Heart left ventricle (tissue), 16 donors: Measurements from ENCODE around the gene CD300E. TPM values are rescaled to one million over a fixed set of nuclear protein-coding genes. Genes with fewer than 3 reads are reported as not detected.
A peak's percentile ranks its signal among the peaks of the same experiment; 100 is the strongest.

Source experiments
- ATAC-seq, 4 donors: fragments of 200-7000 bp; cut with Tn5 transposase; one replicate each; pipeline ENCODE4 v1.9.1; 2020 to 2022; ENCODE audit warnings: moderate library complexity in 4 of 4, mild to moderate bottlenecking in 3 of 4, moderate number of reproducible peaks in 1 of 4
- DNase-seq, 5 donors: peaks; one replicate each; pipeline ENCODE4 v3.0.0-alpha.2; 2020
- H3K27ac ChIP-seq, 12 donors: fragments of 200-600 bp; sonication (generic) in 4 of 12; one replicate each; pipeline versions ENCODE4 v1.5.0 to v1.8.0; 2016 to 2022; ENCODE audit warnings: mild to moderate bottlenecking in 2 of 12
- H3K27me3 ChIP-seq, 9 donors: fragments of 200-600 bp; sonication (generic) in 2 of 9; one replicate each; pipeline versions ENCODE4 v1.5.1 to v1.8.0; 2016 to 2022; ENCODE audit warnings: mild to moderate bottlenecking in 3 of 9
- H3K36me3 ChIP-seq, 9 donors: fragments of 200-600 bp; sonication (generic) in 2 of 9; one replicate each; pipeline versions ENCODE4 v1.5.0 to v1.8.0; 2018 to 2022; ENCODE audit warnings: mild to moderate bottlenecking in 2 of 9
- H3K4me1 ChIP-seq, 12 donors: fragments of 200-600 bp; sonication (generic) in 4 of 12; one replicate each; pipeline versions ENCODE4 v1.5.0 to v1.8.0; 2016 to 2022; ENCODE audit warnings: mild to moderate bottlenecking in 3 of 12
- H3K4me3 ChIP-seq, 12 donors: fragments of 200-600 bp; sonication (generic) in 4 of 12; one replicate each; pipeline versions ENCODE4 v1.5.0 to v1.8.0; 2017 to 2022; ENCODE audit warnings: mild to moderate bottlenecking in 9 of 12, moderate library complexity in 4 of 12
- H3K9me3 ChIP-seq, 12 donors: fragments of 200-600 bp; sonication (generic) in 4 of 12; one replicate each; pipeline versions ENCODE4 v1.5.0 to v1.8.0; 2016 to 2022; ENCODE audit warnings: mild to moderate bottlenecking in 1 of 12
- POLR2A ChIP-seq, 2 donors: fragments of 450-650 bp; IDR thresholded peaks; one replicate each; pipeline ENCODE4 v1.6.1; 2017; ENCODE audit warnings: antibody characterized with exemption in 2 of 2, mild to moderate bottlenecking in 2 of 2, moderate library complexity in 2 of 2
- WGBS, 4 donors: extraction: QIAGEN DNeasy Blood & Tissue Kit in 2 of 4; methylation state at CpG; one replicate each; pipeline versions ENCODE4 v1.1.5 to v1.1.7; 2013 to 2018; 5-methylcytosine and 5-hydroxymethylcytosine counted together
- intact Hi-C, 10 donors: fragments of 100-400 bp; cut with DNase I; formaldehyde crosslinking; loops; one replicate each; pipeline versions ENCODE4 v1.11.1 to v1.14.2; 2022
- polyA plus RNA-seq, 2 donors: library from polyadenylated mRNA; stranded (reverse); fragments of 200-250 nt; gene quantifications; one replicate each; pipeline ENCODE4 v1.2.3, GENCODE V29; 2013
- total RNA-seq, 9 donors: library from RNA; depleted of rRNA in 2 of 9; stranded (reverse); fragments of >200 nt in 2 of 9; fragmentation: NEBNext Ultra II Directional in 3 of 9; extraction: Animal tissue kit (Norgen Biotek cat#: 25700) in 3 of 9; gene quantifications; one replicate each; pipeline versions ENCODE4 v1.1.0 to v1.2.4, GENCODE V29; 2016 to 2023
- TF ChIP-seq, protein P1 (sequence below), 12 donors: fragments of 200-600 bp; sonication (generic) in 4 of 12; IDR thresholded peaks; one replicate each; pipeline versions ENCODE4 v1.5.0 to v1.8.0; 2018 to 2022; ENCODE audit warnings: antibody characterized with exemption in 12 of 12, mild to moderate bottlenecking in 5 of 12
- donor health status: ischemic (EF 13 %, LVEDD 7.1; RV severe dilation, severe dysfunction).
- donor health status: healthy with polysubstance abuse.
- donor health status: DM: no; HTN: yes; CAD: no.
- donor health status: DM: no; HTN: no; CAD: no.
- donor health status: ischemic (EF 25% LVEDD 6.9; RV normal size, moderate dysfunction).
- donor health status: ischemic (EF 25% LVEDD 5.7; RV mildly dilated, moderate dysfunction).
- donor health status: healthy.
- donor health status: DM: yes; HTN: yes; CAD: no.
- donor health status: ischemic (EF 35%, LVEDD 5.7; RV mildly dilated, moderate dysfunction).
- donor health status: nonischemic (EF 11% LVEDD 7.7; RV severe dilation, severe dysfunction).
- donor health status: DM: yes; HTN: yes; CAD: no.
- donor health status: PGD.
- donor health status: ischemic (EF 29% LVEDD 5.4; RV normal size, mild dysfunction).
- donor health status: nonischemic (EF 23%, LVEDD 6.1; RV moderate dilation, normal function).

CD300E gene
- total and polyA plus RNA-seq, 11 donors, result 0.19 to 8.6 (median 0.46) TPM; not detected in 1

DNA sequence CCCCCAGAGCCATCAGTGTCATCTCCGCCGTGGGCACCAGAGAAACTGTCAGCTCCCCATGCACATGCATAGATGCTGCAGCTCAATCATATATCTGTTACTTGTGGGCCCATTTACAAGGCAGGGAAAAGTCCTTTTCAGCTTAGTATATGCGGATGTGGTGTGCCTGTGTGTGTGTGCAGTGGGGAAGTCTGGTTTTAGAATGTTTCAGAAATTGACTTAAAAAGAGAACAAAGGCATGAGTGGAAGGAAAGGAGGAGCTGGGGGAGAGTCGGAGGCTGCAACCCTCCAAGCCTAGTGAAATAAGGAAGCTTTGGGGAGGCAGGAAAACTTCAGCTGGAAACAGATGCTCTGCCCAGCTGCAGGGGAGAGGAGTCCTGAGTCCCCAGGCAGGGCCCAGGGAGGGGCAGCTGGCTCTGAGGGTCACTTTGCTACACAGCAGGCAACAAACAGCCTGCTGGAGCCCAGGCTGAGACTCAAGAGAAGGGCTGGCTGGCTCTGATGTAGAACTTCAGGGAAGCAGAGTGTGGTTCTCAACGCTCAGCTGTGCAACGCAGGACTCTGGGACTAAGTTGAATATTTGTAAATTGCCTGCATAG is 20.4 kb downstream of the CD300E start:
- Histone ChIP-seq H3K36me3 (no peaks in the 10 kb centered on the region), H3K4me3 (no peak overlapping the region), H3K9me3 (no peaks in the 10 kb centered on the region), H3K27ac (peak overlapping the region in 1 of 12 donors; percentile 13), H3K27me3 (peaks cover 0 to 24% (median 0%) of the 10 kb centered on the region in 9 donors), H3K4me1 (peaks cover 0 to 65% (median 0%) of the 10 kb centered on the region in 12 donors)
- peak in 1 of 4 donors; percentile 28 for ATAC-seq
- WGBS, 4 donors, result 55 to 60% (median 58%) methylated on average over 6 of the region's 6 CpGs
- no peak for DNase-seq
- TF ChIP-seq, protein P1, sequence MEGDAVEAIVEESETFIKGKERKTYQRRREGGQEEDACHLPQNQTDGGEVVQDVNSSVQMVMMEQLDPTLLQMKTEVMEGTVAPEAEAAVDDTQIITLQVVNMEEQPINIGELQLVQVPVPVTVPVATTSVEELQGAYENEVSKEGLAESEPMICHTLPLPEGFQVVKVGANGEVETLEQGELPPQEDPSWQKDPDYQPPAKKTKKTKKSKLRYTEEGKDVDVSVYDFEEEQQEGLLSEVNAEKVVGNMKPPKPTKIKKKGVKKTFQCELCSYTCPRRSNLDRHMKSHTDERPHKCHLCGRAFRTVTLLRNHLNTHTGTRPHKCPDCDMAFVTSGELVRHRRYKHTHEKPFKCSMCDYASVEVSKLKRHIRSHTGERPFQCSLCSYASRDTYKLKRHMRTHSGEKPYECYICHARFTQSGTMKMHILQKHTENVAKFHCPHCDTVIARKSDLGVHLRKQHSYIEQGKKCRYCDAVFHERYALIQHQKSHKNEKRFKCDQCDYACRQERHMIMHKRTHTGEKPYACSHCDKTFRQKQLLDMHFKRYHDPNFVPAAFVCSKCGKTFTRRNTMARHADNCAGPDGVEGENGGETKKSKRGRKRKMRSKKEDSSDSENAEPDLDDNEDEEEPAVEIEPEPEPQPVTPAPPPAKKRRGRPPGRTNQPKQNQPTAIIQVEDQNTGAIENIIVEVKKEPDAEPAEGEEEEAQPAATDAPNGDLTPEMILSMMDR (IDR thresholded peaks at IDR 0.05), result no peak
- no peak for TF ChIP-seq POLR2A (IDR thresholded peaks at IDR 0.05)
- intact Hi-C loops, result loop anchor here in 4 of 10 donors (5.0 to 10.0 kb wide), 4 partner anchors 228 to 238 kb away; partner anchors contain the start of genes GPR142 (in 2 of the 4) and BTBD17 (in 1 of the 4)

DNA sequence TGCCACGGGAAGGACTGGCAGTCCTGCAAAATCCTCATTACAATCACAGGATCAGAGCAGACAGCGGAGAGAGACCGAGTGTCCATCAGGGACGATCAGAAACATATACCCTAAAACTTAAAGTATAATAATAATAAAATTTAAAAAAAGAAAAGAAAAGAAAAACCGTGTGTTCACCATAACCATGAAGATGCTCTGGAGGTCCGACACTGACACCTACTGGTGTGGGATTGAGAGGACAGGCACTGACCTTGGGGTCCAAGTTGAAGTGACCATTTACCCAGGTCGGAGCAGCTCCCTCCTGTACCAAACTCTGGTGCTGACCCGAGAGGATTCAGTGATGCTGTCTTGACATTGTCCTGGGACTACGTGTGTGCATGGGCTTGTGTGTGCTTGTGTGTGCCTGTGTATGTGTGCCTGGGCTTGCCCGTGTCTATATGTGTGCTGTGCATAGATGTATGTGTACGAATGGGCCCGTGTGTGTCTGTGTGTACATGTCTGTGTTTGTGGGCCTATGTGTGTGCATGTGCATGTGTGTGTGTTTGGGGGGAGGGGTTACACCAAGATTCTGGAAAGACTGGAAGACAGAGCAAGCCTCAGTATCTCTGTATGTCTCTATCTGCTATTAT is 21.5 kb downstream of the CD300E start:
- Histone ChIP-seq H3K36me3 (no peaks in the 10 kb centered on the region), H3K9me3 (no peaks in the 10 kb centered on the region), H3K27me3 (peaks cover 0 to 24% (median 0%) of the 10 kb centered on the region in 9 donors), H3K4me1 (peaks cover 0 to 65% (median 0%) of the 10 kb centered on the region in 12 donors), H3K27ac (no peak overlapping the region), H3K4me3 (no peak overlapping the region)
- TF ChIP-seq POLR2A (IDR thresholded peaks at IDR 0.05), result no peak
- TF ChIP-seq, protein P1 (IDR thresholded peaks at IDR 0.05), result peak; percentile 36 to 71 (median 52)
- ATAC-seq, result no peak
- DNase-seq, result peak in 1 of 5 donors; percentile 26
- intact Hi-C loops, result loop anchor here in 4 of 10 donors (5.0 to 10.0 kb wide), 4 partner anchors 227 to 237 kb away; partner anchors contain the start of genes GPR142 (in 2 of the 4) and BTBD17 (in 1 of the 4)
- 45 to 53% (median 51%) methylated on average over 12 of the region's 12 CpGs for WGBS, 4 donors

DNA sequence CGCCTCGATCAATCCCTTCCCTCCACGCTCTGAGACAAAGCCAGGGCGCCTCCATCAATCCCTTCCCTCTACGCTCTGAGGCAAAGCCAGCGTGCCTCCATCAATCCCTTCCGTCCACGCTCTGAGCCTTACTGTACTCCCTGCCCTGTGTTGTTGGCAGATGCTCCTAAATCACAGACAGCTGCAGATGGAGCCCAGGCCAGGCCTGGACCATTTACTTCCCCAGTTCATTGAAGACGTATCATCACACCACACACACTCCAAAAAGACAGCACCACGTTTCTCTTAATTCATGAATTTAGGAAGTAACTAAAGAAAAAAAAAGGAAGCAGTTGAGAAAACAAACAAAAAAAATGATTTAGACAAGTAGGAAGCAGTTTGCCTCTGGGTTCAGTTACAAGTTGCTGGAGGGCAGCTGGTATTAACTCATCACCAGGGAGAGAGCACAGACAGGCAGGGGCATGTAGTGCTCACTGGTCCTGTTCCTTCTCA is 24.0 kb downstream of the CD300E start:
- intact Hi-C loops, result no loop called here

More for the DNA sequence above, 24.0 kb downstream of the CD300E start:
- no peak overlapping the region for H3K4me3 ChIP-seq
- ATAC-seq (peak in 2 of 4 donors; percentile 63 to 77), DNase-seq (peak in 1 of 5 donors; percentile 53)
- H3K27ac ChIP-seq, result peak overlapping the region in 1 of 12 donors; percentile 63
- no peak for TF ChIP-seq POLR2A (IDR thresholded peaks at IDR 0.05)
- TF ChIP-seq, protein P1 (IDR thresholded peaks at IDR 0.05), result no peak
- H3K9me3 ChIP-seq, result no peaks in the 10 kb centered on the region
- peaks cover 0 to 48% (median 0%) of the 10 kb centered on the region in 12 donors for H3K4me1 ChIP-seq
- WGBS, 4 donors, result 37 to 53% (median 42%) methylated on average over 10 of the region's 10 CpGs
- H3K27me3 ChIP-seq, result peaks cover 0 to 26% (median 3%) of the 10 kb centered on the region in 9 donors
- no peaks in the 10 kb centered on the region for H3K36me3 ChIP-seq
